HL-60 (cell line): Measurements from ENCODE around the gene KIAA0825.

Experiments
- DNase-seq, 2 experiments: peaks; one replicate each; pipeline ENCODE4 v3.0.0-alpha.2; 2010 to 2020; ENCODE audit warnings: low read depth in 1 of 2, low spot score in 1 of 2
- H3K27ac ChIP-seq: fragments of 250-450 bp; sonication (Bioruptor Pico); replicated peaks from 2 replicates; pipeline ENCODE4 v1.5.1; 2020; ENCODE audit warnings: mild to moderate bottlenecking, moderate library complexity
- H3K27me3 ChIP-seq: fragments of 250-450 bp; sonication (Bioruptor Pico); 2 replicates; pipeline ENCODE4 v1.5.1; 2021; ENCODE audit warnings: mild to moderate bottlenecking, moderate library complexity; ENCODE audit not compliant: insufficient read depth, poor library complexity, severe bottlenecking
- H3K4me3 ChIP-seq: replicated peaks from 2 replicates; pipeline ENCODE4 v1.5.1; 2011; ENCODE audit warnings: mild to moderate bottlenecking, control low read depth, low read length; ENCODE audit not compliant: insufficient read depth
- CTCF ChIP-seq: IDR thresholded peaks from one replicate; pipeline ENCODE4 v1.5.1; 2011; ENCODE audit warnings: low read length, control low read depth, inconsistent platforms; ENCODE audit not compliant: insufficient read depth
- GABPA ChIP-seq: IDR thresholded peaks from 2 replicates; pipeline ENCODE4 v1.6.1; 2012; ENCODE audit warnings: low read depth
- POLR2AphosphoS5 ChIP-seq: IDR thresholded peaks from 2 replicates; pipeline ENCODE4 v1.6.1; 2012; ENCODE audit warnings: low read depth
- REST ChIP-seq: IDR thresholded peaks from 2 replicates; pipeline ENCODE4 v1.6.1; 2012; ENCODE audit warnings: low read depth; ENCODE audit not compliant: insufficient replicate concordance
- SPI1 ChIP-seq: IDR thresholded peaks from 2 replicates; pipeline ENCODE4 v1.6.1; 2012; ENCODE audit warnings: low read depth, mild to moderate bottlenecking, borderline replicate concordance

The KIAA0825 gene

GRCh38 chr5:94407023-94407422 is 211.4 kb downstream of the KIAA0825 start:
- no peak for DNase-seq
- Histone ChIP-seq H3K27ac (no peak overlapping the region), H3K4me3 (no peak overlapping the region), H3K27me3 (no peaks in the 10 kb centered on the region)
- no peak for TF ChIP-seq POLR2AphosphoS5
- no peak for TF ChIP-seq GABPA
- no peak for TF ChIP-seq SPI1
- TF ChIP-seq REST, result no peak
- TF ChIP-seq CTCF, result no peak

GRCh38 chr5:94403483-94403882 is 214.9 kb downstream of the KIAA0825 start:
- Histone ChIP-seq H3K27ac (no peak overlapping the region), H3K27me3 (no peaks in the 10 kb centered on the region), H3K4me3 (no peak overlapping the region)
- DNase-seq, result no peak
- TF ChIP-seq REST (no peak), CTCF (no peak), GABPA (no peak), POLR2AphosphoS5 (no peak), SPI1 (no peak)

GRCh38 chr5:94402096-94402495 is 216.3 kb downstream of the KIAA0825 start:
- no peak overlapping the region for H3K27ac ChIP-seq
- DNase-seq, result no peak
- H3K27me3 ChIP-seq, result no peaks in the 10 kb centered on the region
- TF ChIP-seq REST, result no peak
- TF ChIP-seq POLR2AphosphoS5, result no peak
- no peak for TF ChIP-seq CTCF
- no peak for TF ChIP-seq SPI1
- no peak for TF ChIP-seq GABPA
- no peak overlapping the region for H3K4me3 ChIP-seq
